Lung (tissue), 12 donors: ENCODE data around the gene SHC1. TPM values are rescaled to one million over a fixed set of nuclear protein-coding genes. Genes with fewer than 3 reads are reported as not detected.

Source experiments
- ATAC-seq: fragments of 200-7000 bp; cut with Tn5 transposase; one replicate; pipeline ENCODE4 v1.9.1; 2020; ENCODE audit warnings: moderate number of reproducible peaks; ENCODE audit not compliant: insufficient read depth, low FRiP score
- DNase-seq, 3 donors: peaks; one replicate each; pipeline ENCODE4 v3.0.0-alpha.2; 2013 to 2017
- H3K27ac ChIP-seq, 2 donors: one replicate each; pipeline ENCODE4 v1.5.1; 2013; ENCODE audit warnings: mild to moderate bottlenecking in 2 of 2, moderate library complexity in 2 of 2, control low read depth in 1 of 2, inconsistent platforms in 1 of 2, low read depth in 1 of 2, low read length in 1 of 2
- H3K27me3 ChIP-seq, 3 donors: one replicate each; pipeline ENCODE4 v1.5.1; 2013; ENCODE audit warnings: low read length in 2 of 3; ENCODE audit not compliant: control insufficient read depth in 3 of 3, insufficient read depth in 3 of 3
- H3K36me3 ChIP-seq, 4 donors: one replicate each; pipeline ENCODE4 v1.5.1; 2013; ENCODE audit warnings: low read length in 4 of 4, mild to moderate bottlenecking in 1 of 4, moderate library complexity in 1 of 4; ENCODE audit not compliant: control insufficient read depth in 4 of 4, insufficient read depth in 4 of 4
- H3K4me1 ChIP-seq, 5 donors: one replicate each; pipeline ENCODE4 v1.5.1; 2013; ENCODE audit warnings: low read length in 5 of 5, mild to moderate bottlenecking in 2 of 5, moderate library complexity in 1 of 5; ENCODE audit not compliant: control insufficient read depth in 5 of 5, insufficient read depth in 5 of 5
- H3K4me3 ChIP-seq: one replicate; pipeline ENCODE4 v1.5.1; 2013; ENCODE audit warnings: mild to moderate bottlenecking, control low read depth, moderate library complexity
- H3K9ac ChIP-seq, 2 donors: one replicate each; pipeline ENCODE4 v1.5.1; 2013; ENCODE audit warnings: low read length in 2 of 2, control low read depth in 1 of 2; ENCODE audit not compliant: insufficient read depth in 1 of 2
- H3K9me3 ChIP-seq, 4 donors: one replicate each; pipeline ENCODE4 v1.5.1; 2013; ENCODE audit warnings: low read length in 3 of 4, mild to moderate bottlenecking in 1 of 4, moderate library complexity in 1 of 4; ENCODE audit not compliant: control insufficient read depth in 4 of 4, insufficient read depth in 3 of 4
- CTCF ChIP-seq: IDR thresholded peaks from 2 replicates; pipeline ENCODE4 v1.5.1; 2012; ENCODE audit warnings: mild to moderate bottlenecking; ENCODE audit errors: control extremely low read depth, extremely low read depth
- WGBS, 2 donors: extraction: QIAGEN DNeasy Blood & Tissue Kit; methylation state at CpG; one replicate each; pipeline ENCODE4 v1.1.7; 2013; 5-methylcytosine and 5-hydroxymethylcytosine counted together
- polyA plus RNA-seq, 2 donors: library from polyadenylated mRNA; stranded (reverse); fragments of 200-250 nt; gene quantifications; one replicate each; pipeline ENCODE4 v1.2.1, GENCODE V29; 2013
- total RNA-seq, 2 donors: library from RNA; depleted of rRNA in 1 of 2; stranded (reverse); fragments of >200 nt in 1 of 2; gene quantifications; one replicate each; pipeline ENCODE4 v1.2.1, GENCODE V29; 2014 to 2021
- donor health status: control.
- donor health status: control.
- donor health status: Bipolar disorder and iron deficiency.
- donor health status: healthy.
- donor health status: DM: yes; HTN: yes; CAD: no.

Gene SHC1
- total and polyA plus RNA-seq, 4 donors = 67.6 to 136 (median 93.8) TPM

DNA sequence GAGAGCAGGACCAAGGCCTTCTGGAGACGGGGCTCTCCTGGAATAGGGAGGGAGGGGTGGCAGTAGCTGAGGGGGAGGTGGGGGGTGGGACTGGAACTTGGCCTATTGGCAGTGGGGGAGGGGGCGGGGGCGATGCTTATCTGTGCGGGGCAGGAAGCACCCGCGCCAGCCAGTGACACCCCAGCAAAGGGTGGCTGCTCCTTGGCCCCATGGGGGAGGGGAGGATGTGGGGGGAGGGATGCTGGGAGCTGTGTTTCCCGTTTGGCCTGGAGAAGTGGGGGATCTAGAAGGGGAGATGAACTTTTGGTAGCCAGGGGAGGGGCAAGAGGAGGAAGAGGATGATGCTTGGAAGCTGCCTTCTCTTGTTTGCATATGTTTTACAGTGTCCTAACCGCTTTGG lies 43.1 kb upstream of the SHC1 start:
- DNase-seq (no peak), ATAC-seq (no peak)
- TF ChIP-seq CTCF = no peak
- 24 to 38% methylated on average over 8 of the region's 8 CpGs for WGBS, 2 donors
- Histone ChIP-seq H3K4me3 (no peak overlapping the region), H3K4me1 (peaks cover 0 to 30% (median 17%) of the 10 kb centered on the region in 5 donors), H3K27ac (peak overlapping the region in 1 of 2 donors; percentile 32), H3K27me3 (no peaks in the 10 kb centered on the region), H3K9me3 (no peaks in the 10 kb centered on the region), H3K36me3 (peaks cover 0 to 28% (median 0%) of the 10 kb centered on the region in 4 donors), H3K9ac (no peak overlapping the region)

GRCh38 chr1:155012776-155013602 lies 42.4 kb upstream of the SHC1 start:
- TF ChIP-seq CTCF = no peak
- DNase-seq (no peak), ATAC-seq (no peak)
- no peaks in the 10 kb centered on the region for H3K9me3 ChIP-seq
- peaks cover 0 to 33% (median 21%) of the 10 kb centered on the region in 5 donors for H3K4me1 ChIP-seq
- H3K36me3 ChIP-seq = peaks cover 0 to 28% (median 0%) of the 10 kb centered on the region in 4 donors
- no peaks in the 10 kb centered on the region for H3K27me3 ChIP-seq
- peak overlapping the region in 1 of 2 donors; percentile 65 for H3K27ac ChIP-seq
- 74 to 80% methylated on average over 3 of the region's 3 CpGs for WGBS, 2 donors
- no peak overlapping the region for H3K4me3 ChIP-seq
- H3K9ac ChIP-seq = peak overlapping the region in 1 of 2 donors; percentile 42

DNA sequence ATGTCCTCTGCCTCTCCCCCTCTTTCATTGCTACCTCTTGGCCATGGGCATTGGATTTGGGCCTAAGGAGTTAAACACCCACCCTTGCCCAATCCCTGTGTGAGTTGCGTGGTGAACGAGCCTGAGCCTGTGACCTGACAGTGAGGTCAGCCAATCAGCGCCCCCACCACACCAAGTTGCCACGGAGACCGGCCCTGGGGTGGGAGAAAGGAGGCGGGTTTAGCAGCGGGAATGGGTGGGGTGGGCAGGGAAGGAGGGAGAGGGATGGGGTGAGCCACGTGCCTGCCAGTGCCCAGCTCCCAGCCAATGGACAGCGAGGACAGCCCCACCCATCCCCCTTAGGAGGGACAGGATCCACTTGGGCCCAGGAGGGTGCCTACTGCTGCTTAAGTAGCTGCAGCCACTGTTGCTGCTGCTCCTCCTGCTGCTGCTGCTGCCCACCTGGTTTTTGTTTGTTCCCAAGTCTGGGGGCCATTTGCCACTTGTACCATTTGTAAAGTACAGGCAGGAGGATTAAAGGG lies 41.5 kb upstream of the SHC1 start:
- TF ChIP-seq CTCF = no peak
- DNase-seq (peak; percentile 65 to 80 (median 78)), ATAC-seq (peak; percentile 49)
- 17 to 28% methylated on average over 9 of the region's 9 CpGs for WGBS, 2 donors
- H3K4me1 ChIP-seq = peaks cover 0 to 37% (median 19%) of the 10 kb centered on the region in 5 donors
- H3K9me3 ChIP-seq = no peaks in the 10 kb centered on the region
- no peak overlapping the region for H3K4me3 ChIP-seq
- H3K9ac ChIP-seq = peak overlapping the region in 1 of 2 donors; percentile 13
- H3K27me3 ChIP-seq = no peaks in the 10 kb centered on the region
- H3K36me3 ChIP-seq = peaks cover 0 to 28% (median 0%) of the 10 kb centered on the region in 4 donors
- H3K27ac ChIP-seq = peak overlapping the region in 1 of 2 donors; percentile 65
